Measurements from ENCODE around the gene ADCY5.
A peak's percentile ranks its signal among the peaks of the same experiment; 100 is the strongest.
"Not testable (repeated sequence)": the region's sequence is repeated elsewhere in the genome, so short reads cannot be mapped to it uniquely, and the experiment has no call there.

The ADCY5 gene

DNA sequence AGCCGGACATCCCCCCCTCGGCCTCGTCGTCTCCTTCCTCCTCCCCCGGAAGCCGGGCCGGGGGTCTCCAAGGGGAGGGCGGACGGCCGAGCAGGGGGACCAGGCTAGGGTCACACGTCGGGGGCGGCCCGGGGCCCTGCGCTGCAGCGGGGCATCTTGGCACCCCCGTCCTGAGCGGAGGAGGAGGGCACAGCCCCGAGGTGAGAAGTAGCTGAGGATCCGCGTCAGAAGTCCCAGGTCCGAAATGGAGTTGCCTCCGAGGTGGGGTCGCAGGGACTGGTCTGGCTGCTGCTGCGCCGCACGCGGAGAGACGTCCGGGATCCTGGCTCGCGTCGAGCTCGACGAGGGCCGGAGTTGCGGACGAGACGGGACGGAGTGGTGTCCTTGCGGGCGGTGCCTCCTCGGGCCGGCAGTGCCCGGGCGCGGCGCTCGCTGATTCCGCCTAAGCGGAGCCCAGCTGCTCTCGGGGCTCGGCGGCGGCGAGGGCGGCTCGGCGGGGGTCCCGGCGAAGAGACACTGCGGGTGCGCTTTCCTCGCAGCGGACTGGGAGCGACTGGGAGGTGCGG lies at the start of gene ADCY5:
Gene ADCY5 (minus strand): TSS at position 555 of the 566 bp plus-strand sequence. CDS start 545 bp downstream, at position 10.
- DNase-seq: no peak

DNA sequence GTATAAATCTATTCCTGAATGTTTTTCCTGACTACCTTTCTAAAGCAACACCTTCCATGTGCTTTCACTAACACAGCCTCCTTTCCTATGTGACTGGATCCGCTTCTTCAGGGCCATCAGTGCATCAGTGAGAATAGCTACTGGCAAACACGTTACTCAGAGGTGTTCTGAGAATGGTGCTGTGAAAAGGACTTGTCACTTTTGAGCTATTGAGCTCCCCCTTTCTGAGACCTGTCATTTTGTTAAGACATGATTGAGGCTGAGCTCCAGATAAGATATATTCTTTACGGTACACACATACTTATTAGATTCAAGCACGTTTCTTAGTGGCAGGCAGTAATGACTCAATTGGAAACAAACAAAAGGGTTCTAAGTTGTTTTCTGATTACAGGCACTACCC lies 45.0 kb upstream of the ADCY5 start:
- no peak for DNase-seq

DNA sequence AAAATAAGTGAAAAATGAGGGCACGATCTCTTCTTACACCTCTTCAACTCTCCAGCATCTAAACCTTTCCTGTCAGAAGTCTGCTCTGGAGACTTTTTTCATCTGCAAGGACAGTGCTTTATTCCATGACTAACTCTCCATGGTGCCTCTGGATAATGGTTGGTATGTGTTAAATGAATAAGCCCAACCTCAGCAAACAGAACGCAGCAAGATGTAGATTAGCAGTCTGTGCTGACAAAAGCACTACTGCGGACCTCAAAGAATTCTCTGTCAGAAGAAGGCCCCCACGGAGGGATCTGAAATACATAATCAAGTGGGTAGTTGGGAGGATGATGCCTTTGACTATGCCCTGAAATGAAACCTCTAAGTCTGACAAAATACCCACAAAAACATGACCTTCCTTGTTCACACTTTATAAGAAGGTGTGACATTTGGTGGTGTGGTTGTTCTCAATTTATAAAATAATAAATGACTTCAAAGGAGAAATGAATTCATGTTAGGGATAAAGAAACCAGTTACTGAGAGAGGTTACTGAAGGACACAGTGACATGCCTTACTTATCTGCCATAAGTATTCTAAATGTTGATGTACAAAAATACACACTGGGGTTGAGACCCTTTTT lies 43.2 kb upstream of the ADCY5 start:
- no peak for DNase-seq

DNA sequence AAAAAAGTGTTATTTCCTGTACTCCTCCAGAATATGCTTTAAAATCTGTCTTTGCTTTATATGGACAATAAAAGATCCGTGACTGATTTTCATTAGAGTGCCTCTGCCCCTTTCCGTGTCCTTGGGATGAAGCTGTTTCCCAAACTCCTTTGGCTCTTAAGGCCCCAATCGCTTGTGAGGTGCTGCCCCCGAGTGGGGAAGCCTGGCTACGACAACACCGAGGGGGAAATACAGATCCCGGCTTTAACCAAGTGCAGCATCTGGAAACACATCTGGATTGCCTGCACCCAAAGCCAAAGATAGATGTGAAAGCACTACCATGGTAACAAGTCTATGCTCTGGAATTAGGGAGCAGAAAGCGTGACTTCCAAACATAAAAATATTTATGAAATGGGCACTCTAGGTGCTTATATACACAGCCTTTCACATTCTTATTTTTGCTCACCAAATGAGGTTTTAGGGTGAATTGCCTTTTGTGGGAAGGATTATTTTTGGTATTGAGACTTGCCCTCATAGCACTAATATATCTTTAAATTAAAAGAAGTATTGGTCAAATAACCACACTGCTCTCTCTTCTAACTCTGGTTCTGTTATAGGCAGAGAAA lies 40.6 kb upstream of the ADCY5 start:
- DNase-seq: peak; percentile 19 to 68

DNA sequence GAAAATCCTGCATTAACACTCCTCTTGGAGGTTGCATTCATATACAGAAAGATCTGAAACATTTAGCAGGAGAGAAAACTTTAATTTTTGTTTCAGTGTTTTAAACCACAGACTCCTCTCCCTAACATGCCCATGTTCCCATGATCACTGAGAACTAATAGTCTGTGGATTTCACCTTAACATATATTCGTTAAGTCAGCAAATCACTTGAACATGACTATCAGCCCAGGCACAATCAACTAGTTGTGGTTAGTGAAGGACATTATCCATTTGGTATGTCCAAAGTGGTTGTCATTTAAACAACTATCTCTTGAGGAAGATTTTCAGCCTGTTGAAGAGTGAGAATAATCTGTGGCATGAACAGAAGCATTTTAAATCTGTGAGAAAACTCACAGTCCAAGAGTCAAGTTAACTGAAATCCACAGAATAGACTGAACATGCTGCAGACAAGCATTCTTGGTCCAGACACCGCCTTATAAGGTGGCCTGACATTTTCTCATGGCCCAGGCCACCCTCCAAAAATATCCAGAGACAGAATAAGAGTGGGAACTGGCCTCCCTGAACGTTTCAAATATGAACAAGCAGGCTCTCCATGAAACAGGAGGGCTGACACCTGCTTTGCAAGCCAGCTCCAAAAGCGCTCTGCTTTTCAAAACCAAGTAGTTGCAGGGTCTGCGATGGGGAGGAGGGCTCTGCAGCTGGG lies 39.9 kb upstream of the ADCY5 start:
- no peak for DNase-seq

DNA sequence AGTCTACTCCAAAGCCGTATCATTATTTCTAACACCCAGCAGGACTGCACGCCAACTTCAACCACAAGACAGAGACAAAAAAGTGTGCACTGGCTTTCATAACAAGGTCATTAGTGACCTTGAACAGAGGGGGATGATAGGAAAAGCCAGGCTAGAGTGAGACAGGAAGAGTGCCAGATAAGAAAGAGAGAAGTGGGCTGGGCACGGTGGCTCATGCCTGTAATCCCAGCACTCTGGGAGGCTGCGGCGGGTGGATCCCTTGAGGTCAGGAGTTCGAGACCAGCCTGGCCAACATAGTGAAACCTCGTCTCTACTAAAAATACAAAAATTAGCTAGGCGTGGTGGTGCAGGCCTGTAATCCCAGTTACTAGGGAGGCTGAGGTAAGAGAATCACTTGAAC lies 38.2 kb upstream of the ADCY5 start:
- not testable (repeated sequence) for DNase-seq

DNA sequence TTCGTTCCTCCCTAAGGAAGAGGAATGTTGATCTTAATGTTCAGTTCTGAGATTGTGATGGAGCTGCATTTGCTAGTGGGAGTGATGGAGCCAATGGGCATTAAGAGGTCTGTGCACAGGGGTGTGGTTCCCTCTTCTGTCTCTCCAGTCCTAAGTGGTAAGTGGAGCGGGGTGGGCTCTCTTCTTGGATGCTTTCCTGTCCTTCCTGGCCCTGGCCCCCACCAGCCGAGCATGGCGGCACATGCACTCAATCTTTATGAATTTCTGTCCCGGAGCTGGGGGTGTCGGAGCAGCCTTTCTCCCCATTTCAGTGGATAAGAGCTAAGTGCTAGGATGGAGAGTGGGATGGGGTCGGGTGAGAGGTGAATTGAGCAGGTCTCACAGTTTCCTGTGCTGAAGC lies 37.6 kb upstream of the ADCY5 start:
- DNase-seq: no peak

DNA sequence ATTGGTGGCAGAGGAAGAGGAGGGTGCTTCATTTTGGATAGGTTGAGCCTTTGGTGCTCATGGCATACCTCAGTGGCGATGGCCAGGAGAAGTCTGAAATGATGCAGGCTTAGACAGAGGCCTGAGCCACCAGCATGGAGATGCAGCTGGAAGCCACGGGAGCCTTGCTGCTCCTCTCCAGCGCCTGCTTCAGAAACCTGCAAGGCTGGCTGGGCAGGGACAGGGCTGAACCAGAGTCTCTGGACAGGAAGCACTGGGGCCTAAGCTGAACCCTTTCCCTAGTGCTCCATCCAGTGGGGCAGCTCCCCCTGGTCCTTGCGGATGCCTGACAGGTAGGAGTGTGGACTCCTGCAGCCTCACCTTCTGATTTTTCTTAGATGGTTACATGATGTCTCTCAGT lies 36.7 kb upstream of the ADCY5 start:
- DNase-seq: no peak

DNA sequence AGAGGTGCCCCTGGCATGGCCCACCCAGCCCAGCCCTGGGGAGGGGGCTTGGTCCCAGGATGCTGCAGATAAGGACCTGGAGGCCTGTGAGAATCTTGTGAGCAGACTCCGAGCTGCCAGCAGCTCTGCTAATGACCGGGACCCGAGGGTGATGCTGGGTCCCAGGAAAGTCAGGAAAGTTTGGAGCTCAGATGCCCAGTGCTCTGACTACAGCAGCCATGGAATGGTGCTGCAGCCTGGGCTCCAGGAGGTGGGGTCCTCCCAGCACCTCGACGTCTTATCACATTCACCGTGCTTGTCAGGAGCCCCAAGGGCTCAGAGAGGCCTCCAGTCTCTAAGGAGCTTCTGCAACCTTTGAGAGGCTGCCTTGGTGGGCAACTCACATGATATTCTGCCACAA lies 34.3 kb upstream of the ADCY5 start:
- DNase-seq: no peak

DNA sequence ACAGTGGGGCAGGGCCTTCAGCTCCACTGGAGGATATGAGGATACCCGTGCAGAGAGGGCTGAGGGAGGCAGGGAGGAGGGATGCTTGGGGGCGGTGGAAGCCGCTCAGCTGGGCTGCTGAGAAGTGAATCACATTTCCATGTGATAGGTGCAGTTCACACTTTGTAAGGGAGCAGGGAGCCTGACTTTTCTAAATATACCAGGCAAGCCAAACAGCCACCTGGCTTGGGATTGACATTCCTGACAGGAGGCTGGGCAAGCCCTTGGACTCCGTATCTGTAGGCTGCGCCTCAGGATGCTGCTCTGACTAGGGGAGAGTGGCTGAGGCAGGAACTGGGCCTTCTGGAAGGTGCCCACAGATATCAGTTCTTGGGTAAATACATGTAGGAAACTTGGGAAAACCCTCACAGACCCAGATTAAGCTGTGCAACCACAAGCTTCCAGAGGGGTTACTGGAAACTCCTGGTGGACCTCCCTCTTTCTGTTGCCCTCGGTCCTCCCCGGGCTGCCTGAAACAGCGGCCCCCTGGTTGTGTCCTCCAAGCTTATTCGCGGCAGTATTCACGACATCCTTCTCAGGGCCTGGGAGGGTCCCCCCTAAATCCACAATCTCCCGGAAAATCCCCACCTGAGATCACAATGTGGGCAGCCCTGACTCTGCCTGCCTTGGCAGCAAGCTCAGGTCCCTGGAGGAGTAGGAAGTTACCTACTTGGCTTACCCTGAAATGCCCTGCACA lies 33.0 kb upstream of the ADCY5 start:
- no peak for DNase-seq

DNA sequence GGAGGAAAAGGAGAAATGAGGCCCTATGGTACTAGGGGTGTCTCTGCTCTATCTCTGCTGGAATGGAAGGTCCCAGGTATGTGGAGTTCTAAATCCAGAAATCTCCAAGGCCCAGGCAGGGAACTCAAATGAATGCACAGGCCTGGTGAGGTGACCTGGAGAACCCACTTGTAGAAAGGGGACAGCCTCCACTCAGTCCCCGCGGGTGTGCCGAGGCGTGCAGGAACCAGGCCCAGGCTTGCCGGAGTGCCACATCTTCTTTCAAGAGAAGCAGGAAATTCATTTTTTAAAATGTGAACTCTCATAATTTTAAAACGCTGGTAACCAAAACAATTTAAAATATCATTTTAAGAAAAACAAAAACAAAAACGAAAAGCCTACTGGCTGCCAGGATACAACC lies 32.2 kb upstream of the ADCY5 start:
- DNase-seq: no peak

DNA sequence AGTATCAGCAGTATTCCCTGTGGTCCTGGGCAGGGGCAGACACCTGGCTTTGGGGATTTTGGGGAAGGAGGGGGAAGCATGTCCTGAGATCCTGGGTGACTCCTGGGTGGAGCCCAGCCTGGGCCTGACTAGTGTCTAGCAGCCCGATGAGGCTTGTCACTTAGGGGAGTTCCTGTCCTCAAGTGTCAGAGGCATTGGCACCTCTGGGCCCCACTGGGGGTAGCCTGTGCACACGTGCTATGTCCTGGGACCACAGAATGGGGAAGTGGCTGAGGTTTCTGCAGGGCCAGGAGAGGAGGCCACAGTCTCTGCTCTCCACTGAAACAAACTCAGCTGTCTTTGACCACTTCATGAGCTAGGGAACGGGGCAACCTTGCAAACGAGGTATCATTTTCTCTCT lies 31.5 kb upstream of the ADCY5 start:
- no peak for DNase-seq

DNA sequence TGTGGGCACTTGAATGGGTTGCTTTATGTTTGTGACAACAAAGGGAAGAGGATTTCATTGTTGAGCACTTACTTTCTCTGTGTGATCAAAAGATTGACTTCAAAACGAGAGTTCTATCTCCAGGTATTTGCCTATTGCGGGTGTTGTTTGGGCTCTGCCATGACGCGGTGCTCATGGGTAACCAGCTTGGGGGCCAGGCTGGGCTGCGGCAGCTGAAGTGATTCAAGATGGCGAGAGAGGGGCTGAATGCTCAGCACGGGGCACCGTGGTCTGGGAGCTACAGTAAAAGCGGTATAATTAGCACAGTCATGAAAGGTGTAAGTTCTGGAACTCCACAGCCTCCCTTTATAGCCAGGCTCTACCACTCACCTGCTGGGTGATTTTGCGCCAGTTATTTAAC lies 31.0 kb upstream of the ADCY5 start:
- DNase-seq: no peak

DNA sequence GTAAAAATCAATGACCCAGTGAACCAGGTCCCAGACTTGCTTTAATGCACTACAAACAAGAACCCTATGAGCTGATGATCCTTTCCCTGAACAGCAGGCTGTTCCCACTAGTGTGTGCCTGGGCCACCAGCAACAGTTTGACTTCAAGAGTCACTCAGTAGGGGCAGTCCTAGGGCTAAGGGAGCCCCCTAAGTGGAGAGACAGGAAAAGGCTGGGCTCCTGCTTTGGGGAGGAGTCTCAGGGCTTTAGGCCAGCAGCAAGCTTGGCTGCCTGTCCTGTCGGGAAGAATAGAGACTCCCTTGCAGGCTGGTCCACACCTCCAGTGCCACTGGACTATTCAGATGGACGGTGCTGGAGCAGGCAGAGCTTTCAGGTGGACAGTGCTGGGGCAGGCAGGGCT lies 29.4 kb upstream of the ADCY5 start:
- no peak for DNase-seq

DNA sequence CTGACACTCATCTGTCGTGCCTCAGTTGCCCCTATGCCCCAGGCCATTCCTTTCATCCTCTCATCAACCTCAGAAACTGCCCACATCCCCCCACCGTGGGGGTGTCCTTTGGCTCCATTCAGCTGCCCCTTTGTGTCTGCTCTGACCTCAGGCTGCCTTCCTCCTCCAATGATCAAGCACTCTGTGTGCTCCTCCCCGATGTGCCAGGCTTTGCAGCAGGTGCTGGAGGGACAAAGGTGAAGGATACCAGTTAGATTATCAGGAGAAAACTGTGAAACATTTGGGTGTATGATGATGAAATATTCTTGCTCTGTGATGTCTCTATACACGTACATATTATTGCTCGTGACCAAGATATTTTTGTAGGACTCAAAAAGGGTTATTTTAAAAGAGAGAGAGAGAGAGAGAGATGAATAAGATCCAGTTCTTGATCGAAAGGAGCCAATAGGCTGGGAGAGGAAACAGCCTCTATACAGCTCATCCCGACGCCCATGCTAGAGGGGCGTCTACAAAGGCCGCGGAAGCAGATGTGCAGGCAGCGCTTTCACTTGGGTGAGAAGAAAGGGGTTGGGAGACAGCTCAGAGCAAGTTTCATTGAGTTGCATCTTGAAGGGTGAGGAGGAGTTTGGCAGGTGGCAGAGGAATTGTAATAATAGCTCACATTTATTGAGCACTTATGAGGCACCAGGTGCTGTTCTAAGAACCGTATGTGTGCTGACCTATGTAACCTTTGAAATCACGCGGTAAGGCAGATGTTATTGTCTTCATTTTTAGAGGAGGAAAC lies 28.3 kb upstream of the ADCY5 start:
- DNase-seq: no peak

DNA sequence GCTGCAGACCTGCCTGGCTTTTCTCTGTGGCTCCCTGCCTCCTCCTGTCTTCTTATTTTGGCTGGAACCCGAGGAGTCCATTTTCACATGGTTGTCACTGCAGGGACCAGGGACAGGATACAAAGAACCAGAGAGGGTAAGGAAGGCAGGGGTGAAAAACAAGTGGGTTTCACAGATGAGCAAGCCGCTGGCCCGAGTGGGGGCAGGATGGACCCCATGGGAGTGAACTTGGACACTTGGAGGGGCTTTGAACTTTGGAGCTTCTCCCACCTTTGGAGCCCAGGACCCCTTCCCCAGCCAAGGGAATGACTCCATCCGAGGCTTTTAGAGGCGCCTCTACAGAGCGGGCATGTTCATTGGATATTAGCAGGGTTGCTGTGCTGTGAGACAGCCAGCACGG lies 26.9 kb upstream of the ADCY5 start:
- DNase-seq: no peak

DNA sequence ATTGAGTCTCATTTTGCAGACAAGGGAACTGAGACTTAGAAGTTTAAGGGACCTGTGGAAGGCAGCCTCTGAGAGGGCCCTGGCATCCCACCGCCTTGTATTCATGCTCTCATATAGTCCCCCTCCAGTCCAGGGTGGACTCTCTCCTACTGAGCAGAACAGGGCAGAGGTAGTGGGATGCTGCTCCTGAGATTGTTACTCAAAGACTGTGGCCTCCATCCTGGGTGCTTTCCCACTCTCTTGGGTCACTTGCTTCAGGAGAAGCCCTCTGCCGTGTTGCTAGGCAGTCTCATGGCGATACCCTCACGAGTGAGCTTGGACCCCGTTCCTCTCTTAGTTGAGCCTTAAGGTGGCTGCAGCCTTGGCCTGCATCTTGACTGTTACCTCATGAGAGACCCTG lies 22.2 kb upstream of the ADCY5 start:
- no peak for DNase-seq

DNA sequence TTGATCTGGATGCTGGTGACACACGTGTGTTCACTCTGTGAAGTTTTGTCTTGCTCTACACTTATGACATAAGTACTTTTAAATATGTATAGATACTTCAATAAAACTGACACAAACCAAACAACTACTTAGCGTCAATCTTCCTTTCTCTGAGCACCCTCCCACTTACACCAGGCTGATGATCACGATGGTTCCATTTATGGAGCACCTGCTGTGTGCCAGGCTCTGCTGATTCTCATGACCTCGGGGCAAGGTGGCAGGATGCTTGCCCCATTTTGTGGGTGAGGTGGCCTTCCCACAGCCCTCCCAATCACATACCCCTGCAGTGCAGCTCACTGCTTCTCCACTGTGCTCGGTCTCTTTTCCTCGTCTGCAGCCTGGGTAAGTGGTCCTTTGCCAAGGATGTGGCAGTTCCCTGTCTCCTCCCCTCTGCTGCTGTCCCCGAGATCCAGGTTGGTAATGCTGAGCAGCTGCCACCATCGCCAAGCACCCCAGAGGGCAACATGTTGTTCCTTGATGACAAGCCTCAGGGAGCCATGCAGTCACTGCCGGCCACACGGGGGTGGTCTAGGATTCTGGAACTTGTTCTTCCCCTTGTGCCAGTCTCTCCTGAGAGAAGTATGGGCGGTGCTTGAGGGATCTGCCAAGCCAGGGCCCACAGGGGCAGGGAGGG lies 20.6 kb upstream of the ADCY5 start:
- no peak for DNase-seq

DNA sequence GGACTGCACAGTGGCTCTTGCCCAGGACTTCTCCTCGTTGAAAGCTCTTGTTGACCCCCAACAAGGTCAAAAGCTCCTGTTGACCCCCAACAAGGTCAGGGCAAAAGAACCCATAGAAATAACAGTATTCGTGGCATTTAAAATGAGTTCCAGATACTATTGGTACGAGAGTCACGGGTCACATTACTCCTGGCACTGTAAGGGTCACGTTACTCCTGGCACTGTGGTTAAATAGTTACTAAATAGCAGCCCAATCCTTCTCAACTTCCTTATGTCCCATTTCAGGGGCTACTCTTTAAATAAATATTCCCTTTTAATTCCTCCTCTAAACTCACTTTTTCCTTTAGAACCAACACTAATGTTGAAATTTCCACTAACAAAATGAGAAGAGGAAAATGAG lies 18.2 kb upstream of the ADCY5 start:
- no peak for DNase-seq

DNA sequence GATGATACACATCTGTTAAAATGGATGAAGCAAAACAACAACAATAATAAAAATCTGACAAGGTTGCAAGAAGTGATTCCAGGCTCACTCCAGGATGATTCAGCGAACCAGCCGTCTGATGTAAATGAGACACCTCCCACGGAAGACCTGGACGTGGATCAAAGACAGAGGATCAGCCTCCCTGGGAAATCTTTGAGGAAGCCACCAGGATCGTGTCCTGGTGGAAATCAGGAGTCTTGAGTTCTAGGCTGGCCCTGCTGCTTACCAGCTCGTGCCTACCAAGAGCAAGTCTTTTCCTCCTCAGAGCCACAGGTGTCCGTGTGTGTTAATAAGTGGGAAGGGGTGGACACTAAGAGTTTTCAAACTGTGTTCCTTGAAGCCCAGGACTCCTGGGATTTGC lies 15.3 kb upstream of the ADCY5 start:
- DNase-seq: no peak

DNA sequence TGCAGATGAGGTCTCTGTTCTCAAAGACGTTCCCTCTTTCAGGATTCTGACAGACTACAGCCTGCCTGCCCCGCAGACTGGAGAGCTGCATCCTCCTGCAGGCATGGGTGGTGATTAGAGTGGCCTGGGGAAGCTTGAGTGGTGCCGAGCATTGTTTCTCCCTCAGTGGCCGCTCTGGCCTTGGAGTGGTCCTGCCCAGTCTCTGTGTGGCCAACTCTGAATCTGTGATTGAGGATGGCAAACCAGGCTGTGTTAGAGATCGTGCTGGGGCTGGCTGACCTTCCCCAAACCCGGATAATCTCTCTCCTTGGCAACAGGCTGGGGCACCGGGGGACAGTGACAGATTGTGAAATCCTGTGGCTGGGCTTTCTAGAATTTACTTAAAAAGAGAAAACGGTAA lies 11.0 kb upstream of the ADCY5 start:
- no peak for DNase-seq

DNA sequence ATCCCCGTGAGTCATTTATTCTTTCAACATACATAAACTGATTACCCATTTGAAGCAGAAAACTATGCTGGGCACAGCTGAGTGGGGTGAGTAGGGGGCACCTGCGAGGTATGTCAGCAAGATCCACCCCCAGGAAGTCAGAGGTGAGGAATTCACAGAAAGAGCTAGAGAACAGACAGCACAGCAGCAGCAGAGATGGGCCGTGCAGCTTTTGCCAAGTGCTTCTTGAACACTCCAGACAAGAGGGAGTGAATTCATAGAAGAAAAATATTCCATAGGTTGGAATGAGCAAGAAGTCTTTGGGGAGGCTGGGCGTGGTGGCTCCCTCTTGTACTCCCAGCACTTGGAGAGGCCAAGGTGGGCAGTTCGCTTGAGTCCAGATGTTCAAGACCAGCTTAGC lies 9.4 kb upstream of the ADCY5 start:
- no peak for DNase-seq
